ENCODE data around the gene GRID1.

GRID1 gene

DNA sequence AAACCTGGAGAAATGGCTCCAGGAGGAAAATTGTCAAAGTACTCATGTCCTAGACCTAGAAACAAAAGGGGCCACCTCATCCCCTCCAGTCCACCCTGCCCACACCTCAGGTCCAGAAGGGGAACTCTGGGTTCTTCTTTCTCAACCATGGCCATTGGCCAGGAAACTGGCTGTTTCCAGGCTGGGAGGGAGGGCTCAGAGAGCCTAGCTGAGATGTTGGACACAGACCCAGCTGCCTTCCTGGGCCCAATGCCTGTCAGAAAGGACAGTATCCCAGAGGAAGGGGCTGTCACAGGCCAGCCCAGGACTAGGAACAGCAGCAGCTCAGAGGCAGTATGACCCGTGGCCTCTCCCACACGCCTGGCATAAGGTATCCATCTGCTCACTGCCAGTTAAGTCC is 9.6 kb downstream of the GRID1 start:
- TF ChIP-seq, protein P1, sequence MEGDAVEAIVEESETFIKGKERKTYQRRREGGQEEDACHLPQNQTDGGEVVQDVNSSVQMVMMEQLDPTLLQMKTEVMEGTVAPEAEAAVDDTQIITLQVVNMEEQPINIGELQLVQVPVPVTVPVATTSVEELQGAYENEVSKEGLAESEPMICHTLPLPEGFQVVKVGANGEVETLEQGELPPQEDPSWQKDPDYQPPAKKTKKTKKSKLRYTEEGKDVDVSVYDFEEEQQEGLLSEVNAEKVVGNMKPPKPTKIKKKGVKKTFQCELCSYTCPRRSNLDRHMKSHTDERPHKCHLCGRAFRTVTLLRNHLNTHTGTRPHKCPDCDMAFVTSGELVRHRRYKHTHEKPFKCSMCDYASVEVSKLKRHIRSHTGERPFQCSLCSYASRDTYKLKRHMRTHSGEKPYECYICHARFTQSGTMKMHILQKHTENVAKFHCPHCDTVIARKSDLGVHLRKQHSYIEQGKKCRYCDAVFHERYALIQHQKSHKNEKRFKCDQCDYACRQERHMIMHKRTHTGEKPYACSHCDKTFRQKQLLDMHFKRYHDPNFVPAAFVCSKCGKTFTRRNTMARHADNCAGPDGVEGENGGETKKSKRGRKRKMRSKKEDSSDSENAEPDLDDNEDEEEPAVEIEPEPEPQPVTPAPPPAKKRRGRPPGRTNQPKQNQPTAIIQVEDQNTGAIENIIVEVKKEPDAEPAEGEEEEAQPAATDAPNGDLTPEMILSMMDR (IDR thresholded peaks at IDR 0.05; ENCODE audit: unreplicated experiment in 3 of 3), result no peak
- H3K4me1 Mint-ChIP-seq, result no peaks in the 10 kb centered on the region
- H3K4me3 Mint-ChIP-seq, result no peak overlapping the region

DNA sequence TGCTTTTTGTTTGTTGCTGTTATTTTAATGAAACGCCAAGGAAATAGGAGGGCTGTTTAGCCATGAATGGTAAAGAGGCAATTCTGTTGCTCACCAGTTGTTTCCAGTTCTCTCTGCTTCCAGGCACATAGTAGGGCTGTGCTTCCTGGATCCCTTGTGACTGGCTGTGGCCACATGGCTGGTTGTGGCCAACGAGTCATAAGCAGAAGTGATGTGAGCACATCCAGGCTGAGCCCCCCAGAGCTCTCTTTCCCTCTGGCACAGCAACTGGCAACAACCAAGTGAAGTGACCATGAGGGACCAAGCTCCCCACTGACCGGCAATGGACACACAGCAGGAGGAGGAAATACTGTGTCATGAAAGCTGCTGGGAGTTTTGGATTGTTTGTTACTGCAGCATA is 10.3 kb downstream of the GRID1 start:
- Mint-ChIP-seq H3K9me3 (no peaks in the 10 kb centered on the region), H3K4me1 (no peaks in the 10 kb centered on the region), H3K36me3 (ENCODE audit: low read depth) (no peaks in the 10 kb centered on the region), H3K4me3 (no peak overlapping the region), H3K27me3 (ENCODE audit: low read depth) (peaks cover 71% of the 10 kb centered on the region), H3K27ac (no peak overlapping the region)
- TF ChIP-seq, protein P1 (IDR thresholded peaks at IDR 0.05; ENCODE audit: unreplicated experiment in 3 of 3), result no peak

More for the DNA sequence above, 9.6 kb downstream of the GRID1 start:
- Mint-ChIP-seq H3K27ac (no peak overlapping the region), H3K9me3 (no peaks in the 10 kb centered on the region), H3K36me3 (ENCODE audit: low read depth) (no peaks in the 10 kb centered on the region), H3K27me3 (ENCODE audit: low read depth) (peaks cover 75% of the 10 kb centered on the region)

DNA sequence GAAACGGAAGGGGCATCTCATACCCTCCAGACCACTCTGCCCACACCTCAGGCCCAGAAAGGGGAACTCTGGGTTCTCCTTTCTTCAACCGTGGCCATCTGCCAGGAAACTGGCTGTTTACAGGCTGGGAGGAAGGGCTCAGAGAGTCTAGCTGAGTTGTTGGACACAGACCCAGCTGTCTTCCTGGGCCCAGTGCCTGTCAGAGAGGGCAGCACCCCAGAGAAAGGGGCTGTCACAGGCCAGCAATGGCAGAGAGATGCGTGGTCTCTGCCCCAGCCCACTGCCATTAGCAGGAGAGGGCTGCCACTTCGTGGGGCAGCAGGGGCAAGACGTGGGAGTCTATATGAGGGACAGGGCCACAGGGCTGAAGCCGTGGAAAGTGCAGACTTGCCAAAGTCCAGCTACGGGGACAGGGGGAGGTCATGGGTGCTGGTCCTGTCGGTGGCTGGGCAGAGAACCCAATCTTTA is 11.0 kb downstream of the GRID1 start:
- H3K36me3 Mint-ChIP-seq (ENCODE audit: low read depth), result no peaks in the 10 kb centered on the region
- H3K4me1 Mint-ChIP-seq, result no peaks in the 10 kb centered on the region
- TF ChIP-seq, protein P1 (IDR thresholded peaks at IDR 0.05; ENCODE audit: unreplicated experiment in 3 of 3), result no peak
- no peaks in the 10 kb centered on the region for H3K9me3 Mint-ChIP-seq
- H3K27ac Mint-ChIP-seq, result no peak overlapping the region
- H3K4me3 Mint-ChIP-seq, result no peak overlapping the region
- peaks cover 69% of the 10 kb centered on the region for H3K27me3 Mint-ChIP-seq (ENCODE audit: low read depth)

DNA sequence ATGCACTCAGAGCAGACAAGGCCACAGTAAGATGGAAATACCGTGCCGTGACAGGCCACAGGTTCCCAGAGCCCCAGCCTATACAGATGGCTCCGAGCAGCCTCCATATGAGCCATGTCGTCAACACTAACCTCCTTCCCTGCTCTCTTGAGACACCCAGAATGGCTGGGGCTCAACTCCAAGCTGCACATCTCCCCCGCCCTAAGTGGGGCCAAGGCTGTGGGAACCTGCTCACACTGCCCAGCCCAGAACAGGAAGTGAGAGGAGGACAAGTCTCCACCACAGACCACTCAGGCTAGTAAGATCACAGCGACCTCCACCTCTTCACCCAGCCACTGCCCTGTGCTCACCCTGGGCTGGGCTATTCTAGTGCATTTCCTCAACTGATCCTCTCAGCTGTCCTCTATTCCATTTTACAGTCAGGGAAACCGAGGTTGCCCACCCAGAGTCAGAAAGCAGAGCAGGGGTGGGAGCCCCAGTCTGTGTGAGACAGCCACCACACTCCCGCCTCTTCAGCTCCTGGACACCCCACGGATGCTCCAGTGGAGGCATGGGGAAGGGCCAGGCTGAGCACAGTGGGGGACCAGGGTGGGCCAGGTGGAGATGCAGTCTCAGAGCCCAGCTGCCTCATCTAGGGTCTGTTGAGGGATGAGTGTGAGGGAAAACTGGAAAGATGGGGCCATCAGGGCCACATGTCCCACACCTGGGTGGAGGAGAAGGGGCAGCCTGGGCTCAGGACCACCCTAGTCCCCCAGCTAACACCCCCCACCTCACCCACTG is 11.6 kb downstream of the GRID1 start:
- no peaks in the 10 kb centered on the region for H3K4me1 Mint-ChIP-seq
- TF ChIP-seq, protein P1 (IDR thresholded peaks at IDR 0.05; ENCODE audit: unreplicated experiment in 3 of 3), result no peak
- H3K27me3 Mint-ChIP-seq (ENCODE audit: low read depth), result peaks cover 64% of the 10 kb centered on the region
- no peak overlapping the region for H3K4me3 Mint-ChIP-seq
- no peaks in the 10 kb centered on the region for H3K9me3 Mint-ChIP-seq
- H3K36me3 Mint-ChIP-seq (ENCODE audit: low read depth), result no peaks in the 10 kb centered on the region
- H3K27ac Mint-ChIP-seq, result no peak overlapping the region

DNA sequence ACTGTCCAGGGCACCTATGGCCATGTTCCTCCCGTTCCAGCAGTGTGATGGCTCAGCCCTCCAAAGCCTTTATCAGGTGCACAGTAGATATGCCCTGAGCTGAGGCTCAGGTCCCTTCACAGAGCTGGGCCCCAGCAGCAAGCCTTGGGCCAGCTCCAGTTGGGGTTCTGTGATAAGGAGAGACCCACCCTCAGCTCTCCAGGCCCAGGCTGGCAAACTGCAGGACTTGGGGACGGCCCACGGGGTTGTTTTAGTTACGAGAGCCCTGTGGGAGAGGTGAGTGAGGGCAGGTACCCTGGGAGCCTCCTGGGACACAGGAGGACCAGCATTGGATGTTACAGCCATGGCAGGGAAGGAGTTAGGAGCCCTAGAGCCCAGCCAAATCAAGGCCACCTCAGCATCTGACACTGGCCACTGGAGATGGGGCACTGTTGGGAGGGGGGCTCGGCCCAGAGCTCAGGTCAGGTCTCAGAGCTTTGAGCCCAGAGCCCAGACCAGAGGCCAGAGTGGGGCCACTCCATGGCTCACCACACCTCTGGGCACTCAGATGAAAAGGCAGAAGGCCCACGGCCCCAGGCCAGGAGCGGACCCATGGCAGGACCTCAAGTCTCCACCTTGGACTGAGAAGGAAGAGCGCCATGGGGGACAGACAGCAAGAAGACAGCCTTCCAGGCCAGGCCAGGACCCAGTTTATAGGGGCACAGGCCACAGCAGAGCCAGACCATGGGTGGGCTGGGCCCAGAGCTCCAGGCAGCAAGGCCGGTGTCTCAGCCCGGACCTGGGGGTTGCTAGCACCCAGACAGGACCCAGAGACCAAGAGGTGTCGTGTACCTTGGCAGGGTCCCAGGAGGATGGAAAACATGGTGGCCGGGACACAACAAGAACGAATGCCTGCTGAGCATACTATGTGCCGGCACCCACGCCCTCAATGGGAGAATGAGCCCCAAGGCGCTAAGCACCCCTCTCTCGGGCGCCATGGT is 12.8 kb downstream of the GRID1 start:
- no peak overlapping the region for H3K4me3 Mint-ChIP-seq
- H3K4me1 Mint-ChIP-seq, result no peaks in the 10 kb centered on the region
- H3K9me3 Mint-ChIP-seq, result no peaks in the 10 kb centered on the region
- peaks cover 59% of the 10 kb centered on the region for H3K27me3 Mint-ChIP-seq (ENCODE audit: low read depth)
- H3K36me3 Mint-ChIP-seq (ENCODE audit: low read depth), result no peaks in the 10 kb centered on the region
- TF ChIP-seq, protein P1 (IDR thresholded peaks at IDR 0.05; ENCODE audit: unreplicated experiment in 3 of 3), result no peak
- H3K27ac Mint-ChIP-seq, result no peak overlapping the region

Measured in nephron (organoid).